Activated naive CD8-positive, alpha-beta T cell treated with anti-CD3 and anti-CD28 coated beads for 36 hours (primary cell): ENCODE data around the gene AHNAK. TPM values are rescaled to one million over a fixed set of nuclear protein-coding genes. Genes with fewer than 3 reads are reported as not detected.
"Not testable (repeated sequence)": the region's sequence is repeated elsewhere in the genome, so short reads cannot be mapped to it uniquely, and the experiment has no call there.

Experiments
- DNase-seq: peaks from one replicate; pipeline ENCODE4 v3.0.0; 2021
- H3K27ac Mint-ChIP-seq: one replicate; pipeline ENCODE4 v1.8.0; 2022; ENCODE audit warnings: mild to moderate bottlenecking, moderate library complexity, mixed read lengths
- H3K27me3 Mint-ChIP-seq: one replicate; pipeline ENCODE4 v1.8.0; 2022; ENCODE audit warnings: mild to moderate bottlenecking, mixed read lengths
- H3K36me3 Mint-ChIP-seq: one replicate; pipeline ENCODE4 v1.8.0; 2021; ENCODE audit warnings: mild to moderate bottlenecking, mixed read lengths
- H3K4me1 Mint-ChIP-seq: one replicate; pipeline ENCODE4 v1.8.0; 2021; ENCODE audit warnings: mixed read lengths
- H3K4me3 Mint-ChIP-seq: one replicate; pipeline ENCODE4 v1.8.0; 2022; ENCODE audit warnings: mild to moderate bottlenecking, moderate library complexity, mixed read lengths
- H3K9me3 Mint-ChIP-seq: one replicate; pipeline ENCODE4 v1.8.0; 2022; ENCODE audit warnings: mixed read lengths
- total RNA-seq, 2 experiments: library from RNA; stranded (reverse); gene quantifications; one replicate each; pipeline ENCODE4 v1.2.3, GENCODE V29; 2021

AHNAK gene
- total RNA-seq, 2 experiments from 2014 or later = 12.3 to 12.5 TPM

- Mint-ChIP-seq H3K4me1 (no peaks in the 10 kb centered on the region), H3K9me3 (no peaks in the 10 kb centered on the region), H3K36me3 (no peaks in the 10 kb centered on the region), H3K27ac (no peak overlapping the region), H3K4me3 (no peak overlapping the region), H3K27me3 (no peaks in the 10 kb centered on the region)
- DNase-seq = no peak
These were observed 88.2 kb downstream of the AHNAK start for GRCh38 chr11:62458212-62459002.

GRCh38 chr11:62457478-62457877, 89.1 kb downstream of the AHNAK start:
- no peaks in the 10 kb centered on the region for H3K36me3 Mint-ChIP-seq
- no peaks in the 10 kb centered on the region for H3K4me1 Mint-ChIP-seq
- no peak for DNase-seq
- no peak overlapping the region for H3K27ac Mint-ChIP-seq
- no peak overlapping the region for H3K4me3 Mint-ChIP-seq
- H3K27me3 Mint-ChIP-seq = no peaks in the 10 kb centered on the region
- no peaks in the 10 kb centered on the region for H3K9me3 Mint-ChIP-seq

GRCh38 chr11:62456630-62457029, 90.0 kb downstream of the AHNAK start:
- Mint-ChIP-seq H3K36me3 (no peaks in the 10 kb centered on the region), H3K4me3 (no peak overlapping the region), H3K27ac (no peak overlapping the region), H3K27me3 (no peaks in the 10 kb centered on the region), H3K4me1 (no peaks in the 10 kb centered on the region), H3K9me3 (no peaks in the 10 kb centered on the region)
- no peak for DNase-seq

- no peaks in the 10 kb centered on the region for H3K4me1 Mint-ChIP-seq
- H3K36me3 Mint-ChIP-seq = no peaks in the 10 kb centered on the region
- no peaks in the 10 kb centered on the region for H3K27me3 Mint-ChIP-seq
- DNase-seq = no peak
- H3K4me3 Mint-ChIP-seq = no peak overlapping the region
- no peaks in the 10 kb centered on the region for H3K9me3 Mint-ChIP-seq
- H3K27ac Mint-ChIP-seq = no peak overlapping the region
These were observed 93.7 kb downstream of the AHNAK start for GRCh38 chr11:62452839-62453468.

GRCh38 chr11:62452261-62452660, 94.3 kb downstream of the AHNAK start:
- Mint-ChIP-seq H3K27ac (no peak overlapping the region), H3K4me3 (no peak overlapping the region), H3K27me3 (no peaks in the 10 kb centered on the region), H3K4me1 (no peaks in the 10 kb centered on the region), H3K36me3 (no peaks in the 10 kb centered on the region), H3K9me3 (no peaks in the 10 kb centered on the region)
- DNase-seq = no peak

- DNase-seq = no peak
- no peaks in the 10 kb centered on the region for H3K9me3 Mint-ChIP-seq
- no peak overlapping the region for H3K27ac Mint-ChIP-seq
- H3K4me3 Mint-ChIP-seq = no peak overlapping the region
- peaks cover 9% of the 10 kb centered on the region for H3K27me3 Mint-ChIP-seq
- H3K4me1 Mint-ChIP-seq = no peaks in the 10 kb centered on the region
- no peaks in the 10 kb centered on the region for H3K36me3 Mint-ChIP-seq
These were observed 95.4 kb downstream of the AHNAK start for GRCh38 chr11:62451241-62451621.

- H3K27me3 Mint-ChIP-seq = peaks cover 14% of the 10 kb centered on the region
These were observed 95.9 kb downstream of the AHNAK start for GRCh38 chr11:62450543-62451240.

GRCh38 chr11:62449912-62450311, 96.7 kb downstream of the AHNAK start:
- H3K4me3 Mint-ChIP-seq, H3K9me3 Mint-ChIP-seq, DNase-seq, H3K27ac Mint-ChIP-seq, H3K4me1 Mint-ChIP-seq, H3K36me3 Mint-ChIP-seq: not testable (repeated sequence)
- peaks cover 21% of the 10 kb centered on the region for H3K27me3 Mint-ChIP-seq

More at GRCh38 chr11:62450543-62451240, 95.9 kb downstream of the AHNAK start:
- DNase-seq = no peak
- no peaks in the 10 kb centered on the region for H3K36me3 Mint-ChIP-seq
- no peak overlapping the region for H3K4me3 Mint-ChIP-seq
- no peaks in the 10 kb centered on the region for H3K9me3 Mint-ChIP-seq
- no peak overlapping the region for H3K27ac Mint-ChIP-seq
- no peaks in the 10 kb centered on the region for H3K4me1 Mint-ChIP-seq

GRCh38 chr11:62449451-62449851, 97.2 kb downstream of the AHNAK start:
- no peak overlapping the region for H3K27ac Mint-ChIP-seq
- no peak for DNase-seq
- H3K4me3 Mint-ChIP-seq = no peak overlapping the region
- H3K9me3 Mint-ChIP-seq = no peaks in the 10 kb centered on the region
- H3K27me3 Mint-ChIP-seq = peaks cover 26% of the 10 kb centered on the region
- H3K4me1 Mint-ChIP-seq = peaks cover 7% of the 10 kb centered on the region
- H3K36me3 Mint-ChIP-seq = no peaks in the 10 kb centered on the region

- H3K4me1 Mint-ChIP-seq = peaks cover 8% of the 10 kb centered on the region
- H3K9me3 Mint-ChIP-seq = no peaks in the 10 kb centered on the region
- no peak overlapping the region for H3K27ac Mint-ChIP-seq
- H3K4me3 Mint-ChIP-seq = no peak overlapping the region
- no peak for DNase-seq
- H3K36me3 Mint-ChIP-seq = no peaks in the 10 kb centered on the region
- H3K27me3 Mint-ChIP-seq = peaks cover 27% of the 10 kb centered on the region
These were observed 100.5 kb downstream of the AHNAK start for GRCh38 chr11:62446091-62446490.

GRCh38 chr11:62445314-62445740, 101.3 kb downstream of the AHNAK start:
- Mint-ChIP-seq H3K4me3 (no peak overlapping the region), H3K27me3 (peaks cover 27% of the 10 kb centered on the region), H3K27ac (no peak overlapping the region), H3K4me1 (peaks cover 8% of the 10 kb centered on the region), H3K9me3 (no peaks in the 10 kb centered on the region), H3K36me3 (no peaks in the 10 kb centered on the region)
- DNase-seq = no peak

GRCh38 chr11:62444835-62445234, 101.8 kb downstream of the AHNAK start:
- Mint-ChIP-seq H3K4me1 (peaks cover 9% of the 10 kb centered on the region), H3K27me3 (peaks cover 27% of the 10 kb centered on the region), H3K9me3 (no peaks in the 10 kb centered on the region), H3K27ac (no peak overlapping the region), H3K36me3 (no peaks in the 10 kb centered on the region), H3K4me3 (peak overlapping the region; percentile 70)
- DNase-seq = no peak

- H3K9me3 Mint-ChIP-seq = no peaks in the 10 kb centered on the region
- H3K36me3 Mint-ChIP-seq = no peaks in the 10 kb centered on the region
- DNase-seq = peak; percentile 53
- H3K27ac Mint-ChIP-seq = no peak overlapping the region
- H3K27me3 Mint-ChIP-seq = peaks cover 27% of the 10 kb centered on the region
- H3K4me3 Mint-ChIP-seq = peak overlapping the region; percentile 70
- H3K4me1 Mint-ChIP-seq = peaks cover 9% of the 10 kb centered on the region
These were observed 102.3 kb downstream of the AHNAK start for GRCh38 chr11:62444236-62444833.

- Mint-ChIP-seq H3K4me3 (peak overlapping the region; percentile 70), H3K27me3 (peaks cover 27% of the 10 kb centered on the region), H3K36me3 (no peaks in the 10 kb centered on the region), H3K4me1 (peaks cover 9% of the 10 kb centered on the region), H3K9me3 (no peaks in the 10 kb centered on the region), H3K27ac (no peak overlapping the region)
- no peak for DNase-seq
These were observed 103.0 kb downstream of the AHNAK start for GRCh38 chr11:62443390-62444235.
